IMR-90 (cell line): ENCODE measurements around the gene CPA5. TPM values are rescaled to one million over a fixed set of nuclear protein-coding genes. Genes with fewer than 3 reads are reported as not detected.

Source experiments
- ATAC-seq: fragments of 200-7000 bp; cut with Tn5 transposase; 2 replicates; pipeline ENCODE4 v1.9.1; 2020; ENCODE audit warnings: low read depth, mild to moderate bottlenecking, moderate library complexity
- BruUV-seq: library from RNA; stranded (reverse); fragments of 400-500 nt; replicated peaks from 2 replicates; lab custom pipeline; 2021; lab: Mats Ljungman, UMichigan
- CTCF ChIA-PET: fragments of 300-600 bp; formaldehyde crosslinking; extraction: SDS; loops from one replicate; lab custom pipeline; 2021; ENCODE audit warnings: antibody characterized with exemption; lab: Yijun Ruan, JAX
- POLR2A ChIA-PET: fragments of 300-600 bp; sonication (Branson Sonifier 250); formaldehyde crosslinking; loops from one replicate; lab custom pipeline; 2022; ENCODE audit warnings: antibody characterized with exemption; ENCODE audit not compliant: unreplicated experiment; lab: Charles Lee
- DNase-seq: peaks from one replicate; pipeline ENCODE4 v3.0.0; 2013
- H2AFZ ChIP-seq: replicated peaks from 2 replicates; pipeline ENCODE3; 2013; ENCODE audit warnings: low read length, mild to moderate bottlenecking; ENCODE audit not compliant: poor library complexity
- H2AK5ac ChIP-seq: 2 replicates; pipeline ENCODE4 v1.6.1; 2013; ENCODE audit warnings: low read depth, low read length, inconsistent platforms
- H2AK9ac ChIP-seq: replicated peaks from 2 replicates; pipeline ENCODE3; 2013; ENCODE audit warnings: mild to moderate bottlenecking, low read depth, low read length, moderate library complexity; ENCODE audit not compliant: poor library complexity
- H2BK120ac ChIP-seq: 2 replicates; pipeline ENCODE4 v1.6.1; 2013; ENCODE audit warnings: low read depth, low read length, inconsistent platforms
- H2BK15ac ChIP-seq: 3 replicates; pipeline ENCODE4 v1.6.1; 2013; ENCODE audit warnings: low read depth, low read length, inconsistent platforms
- H2BK20ac ChIP-seq: 2 replicates; pipeline ENCODE4 v1.6.1; 2013; ENCODE audit warnings: low read depth, mild to moderate bottlenecking, inconsistent platforms, low read length, moderate library complexity
- H2BK5ac ChIP-seq: 2 replicates; pipeline ENCODE4 v1.6.1; 2013; ENCODE audit warnings: mild to moderate bottlenecking, low read depth, low read length, inconsistent platforms; ENCODE audit not compliant: poor library complexity, severe bottlenecking
- H3K14ac ChIP-seq: replicated peaks from 2 replicates; pipeline ENCODE4 v1.6.1; 2013; ENCODE audit warnings: low read depth, low read length, inconsistent platforms
- H3K18ac ChIP-seq: 2 replicates; pipeline ENCODE4 v1.6.1; 2013; ENCODE audit warnings: low read depth, low read length, control low read depth
- H3K23ac ChIP-seq: 2 replicates; pipeline ENCODE4 v1.6.1; 2013; ENCODE audit warnings: low read depth, low read length, inconsistent platforms
- H3K27ac ChIP-seq: 2 replicates; pipeline ENCODE4 v1.5.1; 2013; ENCODE audit warnings: mild to moderate bottlenecking, control low read depth, low read length; ENCODE audit not compliant: insufficient read depth
- H3K27me3 ChIP-seq: 2 replicates; pipeline ENCODE4 v1.6.1; 2013; ENCODE audit warnings: low read length; ENCODE audit not compliant: control insufficient read depth, insufficient read depth
- H3K36me3 ChIP-seq: 2 replicates; pipeline ENCODE4 v1.6.1; 2013; ENCODE audit warnings: low read length, mixed read lengths; ENCODE audit not compliant: control insufficient read depth, insufficient read depth
- H3K4ac ChIP-seq: 2 replicates; pipeline ENCODE4 v1.6.1; 2013; ENCODE audit warnings: low read depth, low read length, inconsistent platforms
- H3K4me1 ChIP-seq: 2 replicates; pipeline ENCODE4 v1.6.1; 2013; ENCODE audit warnings: low read length, mixed read lengths; ENCODE audit not compliant: control insufficient read depth, insufficient read depth
- H3K4me2 ChIP-seq: 2 replicates; pipeline ENCODE4 v1.6.1; 2013; ENCODE audit warnings: low read depth, mild to moderate bottlenecking, control low read depth, low read length, moderate library complexity
- H3K4me3 ChIP-seq: 2 replicates; pipeline ENCODE4 v1.5.1; 2013; ENCODE audit warnings: low read depth, mild to moderate bottlenecking, control low read depth, low read length, moderate library complexity; ENCODE audit not compliant: insufficient read depth
- H3K56ac ChIP-seq: 2 replicates; pipeline ENCODE4 v1.6.1; 2013; ENCODE audit warnings: low read length, inconsistent platforms; ENCODE audit not compliant: insufficient read depth; ENCODE audit errors: extremely low read depth
- H3K79me1 ChIP-seq, 2 experiments: 2 replicates each; pipeline ENCODE4 v1.6.1; 2013; ENCODE audit warnings: low read length in 2 of 2, inconsistent platforms in 1 of 2, low read depth in 1 of 2
- H3K9ac ChIP-seq: 2 replicates; pipeline ENCODE4 v1.6.1; 2013; ENCODE audit warnings: low read depth, low read length, control low read depth
- H3K9me1 ChIP-seq: 2 replicates; pipeline ENCODE4 v1.6.1; 2013; ENCODE audit warnings: low read length, inconsistent platforms; ENCODE audit not compliant: insufficient read depth
- H3K9me3 ChIP-seq: 2 replicates; pipeline ENCODE4 v1.6.1; 2013; ENCODE audit warnings: low read length; ENCODE audit not compliant: control insufficient read depth, insufficient read depth
- H4K20me1 ChIP-seq: 2 replicates; pipeline ENCODE4 v1.6.1; 2013; ENCODE audit warnings: low read length, inconsistent platforms; ENCODE audit not compliant: insufficient read depth
- H4K5ac ChIP-seq: 2 replicates; pipeline ENCODE4 v1.6.1; 2013; ENCODE audit warnings: mild to moderate bottlenecking, low read depth, low read length, control low read depth
- H4K8ac ChIP-seq, 2 experiments: 2 replicates each; pipeline ENCODE4 v1.6.1; 2013; ENCODE audit warnings: low read depth in 2 of 2, low read length in 2 of 2, control low read depth in 1 of 2, inconsistent platforms in 1 of 2
- H4K91ac ChIP-seq: 2 replicates; pipeline ENCODE4 v1.6.1; 2013; ENCODE audit warnings: low read depth, low read length, inconsistent platforms; ENCODE audit not compliant: insufficient read depth
- BHLHE40 ChIP-seq: fragments of 150-350 bp; IDR thresholded peaks from 2 replicates; pipeline ENCODE4 v1.6.1; 2016; ENCODE audit warnings: mild to moderate bottlenecking, low read depth, low read length
- CEBPB ChIP-seq: IDR thresholded peaks from 2 replicates; pipeline ENCODE4 v1.6.1; 2012; ENCODE audit warnings: low read depth, low read length, improper control_type of control experiment
- CHD1 ChIP-seq: IDR thresholded peaks from 2 replicates; pipeline ENCODE4 v1.6.1; 2012; ENCODE audit warnings: low read depth, low read length, improper control_type of control experiment
- CTCF ChIP-seq: conservative IDR thresholded peaks from 2 replicates; pipeline ENCODE4 v1.5.1; 2012; ENCODE audit warnings: mild to moderate bottlenecking, low read depth, low read length, improper control_type of control experiment
- FOS ChIP-seq: fragments of 150-350 bp; IDR thresholded peaks from 2 replicates; pipeline ENCODE4 v1.6.1; 2016; ENCODE audit warnings: low read depth, low read length
- MAFK ChIP-seq: IDR thresholded peaks from 2 replicates; pipeline ENCODE4 v1.6.1; 2012; ENCODE audit warnings: low read depth, low read length, improper control_type of control experiment
- MAZ ChIP-seq: IDR thresholded peaks from 2 replicates; pipeline ENCODE4 v1.6.1; 2012; ENCODE audit warnings: low read depth, mild to moderate bottlenecking, low read length, improper control_type of control experiment, moderate library complexity, borderline replicate concordance
- MXI1 ChIP-seq: IDR thresholded peaks from 2 replicates; pipeline ENCODE4 v1.6.1; 2012; ENCODE audit warnings: low read depth, mild to moderate bottlenecking, low read length, moderate library complexity, borderline replicate concordance
- NFE2L2 ChIP-seq: fragments of 150-350 bp; IDR thresholded peaks from 2 replicates; pipeline ENCODE4 v1.6.1; 2016; ENCODE audit warnings: low read depth, mild to moderate bottlenecking, low read length
- POLR2A ChIP-seq: IDR thresholded peaks from 2 replicates; pipeline ENCODE4 v1.6.1; 2012; ENCODE audit warnings: mild to moderate bottlenecking, low read depth, low read length
- RAD21 ChIP-seq: IDR thresholded peaks from 2 replicates; pipeline ENCODE4 v1.6.1; 2012; ENCODE audit warnings: low read length, improper control_type of control experiment
- RCOR1 ChIP-seq: IDR thresholded peaks from 2 replicates; pipeline ENCODE4 v1.6.1; 2012; ENCODE audit warnings: mild to moderate bottlenecking, low read length, improper control_type of control experiment; ENCODE audit not compliant: insufficient replicate concordance
- RFX5 ChIP-seq: IDR thresholded peaks from 2 replicates; pipeline ENCODE4 v1.8.0; 2012; ENCODE audit warnings: low read depth, mild to moderate bottlenecking, low read length, moderate library complexity
- SMC3 ChIP-seq: fragments of 150-350 bp; IDR thresholded peaks from 2 replicates; pipeline ENCODE4 v1.6.1; 2016; ENCODE audit warnings: low read depth, mild to moderate bottlenecking, antibody characterized with exemption, low read length, moderate library complexity
- WGBS, 2 experiments: methylation state at CpG; one replicate each; pipeline versions ENCODE4 v1.1.5 to v1.1.7; 2013; ENCODE audit warnings: missing lambda C conversion rate in 2 of 2; ENCODE audit not compliant: insufficient read length in 1 of 2; ENCODE audit errors: extremely low coverage in 2 of 2; 5-methylcytosine and 5-hydroxymethylcytosine counted together
- dilution Hi-C: fragments of 300-500 bp; cut with HindIII; formaldehyde crosslinking; loops from one replicate; pipeline ENCODE4 v1.14.3; 2018; ENCODE audit warnings: low sequenced_read_pairs; ENCODE audit not compliant: unreplicated experiment
- in situ Hi-C: fragments of 300-500 bp; cut with MboI; formaldehyde crosslinking; loops from 3 replicates; pipeline ENCODE4 v1.14.3; 2019; ENCODE audit warnings: low sequenced_read_pairs, inconsistent platforms, mixed read lengths
- intact Hi-C: fragments of 100-400 bp; cut with micrococcal nuclease; formaldehyde crosslinking; loops from 2 replicates; pipeline ENCODE4 v1.10.0; 2022
- polyA plus RNA-seq, 3 experiments: library from polyadenylated mRNA; depleted of rRNA; stranded (reverse); fragments of >200 nt; gene quantifications; 2 replicates each; pipeline ENCODE4 v1.2.3, GENCODE V29; 2012; ENCODE audit warnings: low replicate concordance in 1 of 3
- total RNA-seq: library from RNA; depleted of rRNA; stranded (reverse); fragments of >200 nt; gene quantifications from 2 replicates; pipeline ENCODE4 v1.2.3, GENCODE V29; 2012
- TF ChIP-seq, protein P1 (sequence below): fragments of 150-350 bp; IDR thresholded peaks from 2 replicates; pipeline ENCODE4 v1.6.1; 2017; ENCODE audit warnings: mild to moderate bottlenecking, antibody characterized with exemption, low read length, low read depth
- TF ChIP-seq, protein P2 (sequence below): fragments of 150-350 bp; IDR thresholded peaks from 2 replicates; pipeline ENCODE4 v1.6.1; 2016; ENCODE audit warnings: low read depth, mild to moderate bottlenecking, low read length, moderate library complexity, borderline replicate concordance

Gene CPA5
- total and polyA plus RNA-seq, 2 of the 4 experiments (the other 2 are of a cell fraction): under 0.01 to 0.86 TPM

DNA sequence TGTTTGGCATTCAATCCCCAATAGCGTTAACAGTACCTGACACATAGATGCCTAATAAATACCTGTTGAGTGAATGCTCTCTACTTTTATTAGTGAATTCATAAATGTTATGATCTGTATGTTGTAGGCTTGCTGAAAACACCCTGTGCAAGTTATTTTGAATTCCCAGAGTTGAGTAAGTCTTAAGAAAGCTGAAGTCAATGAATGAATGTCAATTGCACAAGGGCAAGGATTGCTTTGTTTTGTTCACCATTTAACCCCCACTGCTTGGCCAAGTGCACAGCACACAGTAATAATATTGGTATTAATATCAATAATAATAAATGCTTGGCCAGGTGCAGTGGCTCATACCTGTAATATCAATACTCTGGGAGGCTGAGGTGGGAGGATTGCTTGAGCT, 45.9 kb downstream of the CPA5 start:
- Histone ChIP-seq H4K5ac (no peak overlapping the region), H4K8ac (no peak overlapping the region), H4K91ac (no peak overlapping the region), H3K9me3 (no peaks in the 10 kb centered on the region), H3K27ac (no peak overlapping the region), H3K27me3 (no peaks in the 10 kb centered on the region), H3K56ac (no peak overlapping the region), H3K36me3 (no peaks in the 10 kb centered on the region), H3K9me1 (peaks cover 3% of the 10 kb centered on the region; the same call in 1 of the 2 replicates), H2BK20ac (no peak overlapping the region), H2BK5ac (no peak overlapping the region), H3K79me1 (no peaks in the 10 kb centered on the region), H3K4me3 (no peak overlapping the region), H4K20me1 (no peaks in the 10 kb centered on the region), H3K4me2 (no peak overlapping the region), H2BK120ac (no peak overlapping the region), H2BK15ac (no peak overlapping the region), H3K4me1 (peaks cover 10% of the 10 kb centered on the region), H3K9ac (no peak overlapping the region), H3K14ac (no peak overlapping the region), H2AK9ac (no peak overlapping the region), H2AK5ac (no peak overlapping the region), H3K4ac (no peak overlapping the region), H2AFZ (no peak overlapping the region), H3K18ac (no peak overlapping the region), H3K23ac (no peak overlapping the region)
- CTCF ChIA-PET: interaction anchor here (0.7 kb wide), 1 partner anchor 9 kb away, joined by 4 read pairs; no protein-coding TSS in a partner anchor
- intact Hi-C loops (loop anchor here (10.0 kb wide), 1 partner anchor 316 kb away; the partner anchor contains the start of gene KLHDC10), in situ Hi-C loops (no loop called here), dilution Hi-C loops (no loop called here)
- BruUV-seq: no TSS peak
- no CpG with 5 or more reads among the region's 1 CpG for WGBS, 2 experiments
- DNase-seq (no peak), ATAC-seq (no peak)
- POLR2A ChIA-PET: no interaction called here
- TF ChIP-seq BHLHE40 (no peak), MAFK (no peak), NFE2L2 (no peak), MXI1 (no peak), POLR2A (no peak), FOS (no peak), CEBPB (no peak), RCOR1 (no peak), RAD21 (no peak), SMC3 (no peak), CHD1 (no peak), MAZ (no peak), RFX5 (no peak), CTCF (no peak)
- TF ChIP-seq, protein P1, sequence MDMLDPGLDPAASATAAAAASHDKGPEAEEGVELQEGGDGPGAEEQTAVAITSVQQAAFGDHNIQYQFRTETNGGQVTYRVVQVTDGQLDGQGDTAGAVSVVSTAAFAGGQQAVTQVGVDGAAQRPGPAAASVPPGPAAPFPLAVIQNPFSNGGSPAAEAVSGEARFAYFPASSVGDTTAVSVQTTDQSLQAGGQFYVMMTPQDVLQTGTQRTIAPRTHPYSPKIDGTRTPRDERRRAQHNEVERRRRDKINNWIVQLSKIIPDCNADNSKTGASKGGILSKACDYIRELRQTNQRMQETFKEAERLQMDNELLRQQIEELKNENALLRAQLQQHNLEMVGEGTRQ: no peak
- TF ChIP-seq, protein P2, sequence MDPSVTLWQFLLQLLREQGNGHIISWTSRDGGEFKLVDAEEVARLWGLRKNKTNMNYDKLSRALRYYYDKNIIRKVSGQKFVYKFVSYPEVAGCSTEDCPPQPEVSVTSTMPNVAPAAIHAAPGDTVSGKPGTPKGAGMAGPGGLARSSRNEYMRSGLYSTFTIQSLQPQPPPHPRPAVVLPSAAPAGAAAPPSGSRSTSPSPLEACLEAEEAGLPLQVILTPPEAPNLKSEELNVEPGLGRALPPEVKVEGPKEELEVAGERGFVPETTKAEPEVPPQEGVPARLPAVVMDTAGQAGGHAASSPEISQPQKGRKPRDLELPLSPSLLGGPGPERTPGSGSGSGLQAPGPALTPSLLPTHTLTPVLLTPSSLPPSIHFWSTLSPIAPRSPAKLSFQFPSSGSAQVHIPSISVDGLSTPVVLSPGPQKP: no peak
